ENCODE data around the gene ZNF646.

ZNF646 gene

DNA sequence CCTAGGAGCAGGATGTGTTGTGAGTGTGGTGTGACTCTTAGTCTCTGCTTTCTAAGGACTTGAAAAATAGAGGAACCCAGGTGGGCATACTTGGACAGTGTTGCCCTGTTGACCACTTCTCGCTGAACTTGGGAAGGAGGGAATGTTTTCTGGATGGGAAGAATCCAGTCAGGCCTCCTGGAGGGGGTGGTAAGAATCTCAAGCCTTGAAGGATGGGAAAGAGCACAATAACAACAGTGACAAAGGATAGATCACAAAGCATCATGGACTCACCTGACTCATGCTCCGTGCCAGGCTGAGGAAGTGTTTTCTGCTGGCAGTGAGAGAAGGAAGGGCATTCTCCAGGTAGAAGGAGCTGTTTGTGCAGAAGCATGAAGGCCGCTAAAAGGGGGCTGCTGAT, 51.6 kb downstream of the ZNF646 start:
- H3K4me1 Mint-ChIP-seq: peaks cover 9% of the 10 kb centered on the region
- DNase-seq (ENCODE audit: low spot score in 2 of 2): no peak
- peaks cover 38% of the 10 kb centered on the region for H3K36me3 Mint-ChIP-seq (ENCODE audit: insufficient read depth)
- no peak for ATAC-seq (replicated peaks; ENCODE audit: extremely low read depth, poor library complexity, severe bottlenecking)
- no peak overlapping the region for H3K4me3 Mint-ChIP-seq
- H3K27me3 Mint-ChIP-seq: no peaks in the 10 kb centered on the region
- H3K9me3 Mint-ChIP-seq: no peaks in the 10 kb centered on the region
- H3K27ac Mint-ChIP-seq (ENCODE audit: low read depth): peak overlapping the region; percentile 72

DNA sequence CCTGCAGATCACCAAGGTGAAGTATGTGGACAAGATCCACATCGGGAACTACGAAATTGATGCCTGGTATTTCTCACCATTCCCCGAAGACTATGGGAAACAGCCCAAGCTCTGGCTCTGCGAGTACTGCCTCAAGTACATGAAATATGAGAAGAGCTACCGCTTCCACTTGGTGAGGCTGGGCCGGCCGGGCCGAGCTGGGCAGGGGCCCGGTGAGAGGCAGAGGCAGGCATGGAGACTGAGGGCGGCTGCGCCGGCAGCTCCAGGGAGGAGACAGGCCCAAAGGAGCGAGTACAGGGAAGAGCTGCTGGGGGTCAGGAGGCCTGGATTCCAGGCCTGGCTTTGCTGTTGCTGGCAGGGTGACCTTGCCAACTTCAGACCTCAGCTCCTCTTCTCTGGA, 53.0 kb downstream of the ZNF646 start:
- Mint-ChIP-seq H3K27ac (ENCODE audit: low read depth) (no peak overlapping the region), H3K4me1 (peaks cover 9% of the 10 kb centered on the region), H3K4me3 (no peak overlapping the region), H3K36me3 (ENCODE audit: insufficient read depth) (peaks cover 33% of the 10 kb centered on the region), H3K9me3 (no peaks in the 10 kb centered on the region), H3K27me3 (no peaks in the 10 kb centered on the region)
- DNase-seq (ENCODE audit: low spot score in 2 of 2): no peak
- ATAC-seq (replicated peaks; ENCODE audit: extremely low read depth, poor library complexity, severe bottlenecking): no peak

DNA sequence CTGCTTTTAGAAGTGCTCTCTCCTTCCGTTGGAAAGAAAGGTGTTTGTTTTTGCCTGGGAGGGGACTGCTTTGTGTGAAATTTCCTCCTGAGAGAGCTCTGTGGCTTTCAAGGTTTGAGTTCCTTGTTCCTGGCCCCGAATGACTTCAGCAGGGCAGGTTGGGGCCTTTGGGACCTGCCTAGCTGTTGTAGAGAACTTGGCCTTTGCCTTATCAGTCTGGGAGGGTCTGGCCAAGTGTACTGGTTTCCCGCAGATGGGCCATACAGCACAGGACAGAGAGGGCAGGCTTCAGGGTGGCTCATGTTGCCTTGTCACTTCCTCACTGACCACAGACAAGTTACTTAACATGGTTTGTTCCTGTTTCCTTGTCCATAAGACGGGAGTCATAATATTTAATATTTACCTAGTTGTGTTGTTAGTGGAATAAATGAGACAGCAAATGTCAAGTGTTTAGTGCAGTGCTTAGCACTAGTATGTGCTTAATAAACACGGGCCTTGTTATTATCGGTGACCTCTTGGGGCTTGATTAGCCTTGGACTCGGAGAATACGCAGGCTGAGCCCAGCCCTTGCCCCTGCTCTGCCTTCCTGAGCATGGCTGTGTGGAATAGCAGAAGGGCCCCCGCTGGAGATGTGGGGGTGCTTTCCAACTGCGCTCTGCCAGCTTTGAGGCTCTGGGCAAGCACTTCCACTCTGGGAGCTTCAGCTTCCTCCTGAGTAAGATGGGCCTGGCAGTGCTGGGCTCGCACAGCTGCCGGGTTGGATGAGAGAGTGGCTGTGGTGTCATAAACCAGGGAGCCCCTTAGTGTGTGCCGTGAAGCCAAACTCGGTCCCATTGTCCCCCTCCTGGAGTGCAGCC, 54.7 kb downstream of the ZNF646 start:
- Mint-ChIP-seq H3K9me3 (no peaks in the 10 kb centered on the region), H3K27ac (ENCODE audit: low read depth) (no peak overlapping the region), H3K4me3 (no peak overlapping the region), H3K36me3 (ENCODE audit: insufficient read depth) (peaks cover 23% of the 10 kb centered on the region), H3K27me3 (no peaks in the 10 kb centered on the region), H3K4me1 (peaks cover 9% of the 10 kb centered on the region)
- no peak for DNase-seq (ENCODE audit: low spot score in 2 of 2)
- peak; percentile 57 for ATAC-seq (replicated peaks; ENCODE audit: extremely low read depth, poor library complexity, severe bottlenecking)

DNA sequence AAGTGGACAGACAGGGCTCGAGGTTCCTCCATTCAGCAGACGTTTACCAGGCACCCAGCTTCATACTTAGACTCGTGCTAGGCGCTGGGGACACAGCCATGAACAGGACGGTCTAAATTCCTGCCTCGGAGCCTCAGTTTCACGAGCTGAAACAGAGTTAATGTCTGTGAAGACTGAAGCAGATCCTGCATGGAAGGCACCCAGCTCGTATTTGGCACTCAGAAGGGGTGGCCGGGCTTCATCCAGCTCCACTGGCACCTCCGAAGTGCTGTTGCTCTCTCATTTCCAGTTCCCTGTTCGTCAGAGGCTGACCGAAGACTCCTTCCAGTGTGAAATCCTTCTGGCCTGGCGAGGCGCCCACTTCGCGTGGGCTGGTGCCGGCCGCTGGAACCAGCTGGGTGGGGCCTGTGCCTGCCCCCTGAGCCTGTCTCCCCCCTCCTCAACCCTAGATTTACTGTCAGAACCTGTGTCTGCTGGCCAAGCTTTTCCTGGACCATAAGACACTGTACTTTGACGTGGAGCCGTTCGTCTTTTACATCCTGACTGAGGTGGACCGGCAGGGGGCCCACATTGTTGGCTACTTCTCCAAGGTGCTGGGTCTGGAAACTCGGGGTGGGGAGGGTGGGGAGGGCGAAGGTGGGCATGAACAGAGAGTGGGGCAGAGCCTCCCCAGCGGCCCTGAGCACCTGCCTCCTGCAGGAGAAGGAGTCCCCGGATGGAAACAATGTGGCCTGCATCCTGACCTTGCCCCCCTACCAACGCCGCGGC, 55.5 kb downstream of the ZNF646 start:
- Mint-ChIP-seq H3K9me3 (no peaks in the 10 kb centered on the region), H3K27me3 (no peaks in the 10 kb centered on the region), H3K4me1 (peaks cover 9% of the 10 kb centered on the region), H3K36me3 (ENCODE audit: insufficient read depth) (peaks cover 19% of the 10 kb centered on the region), H3K4me3 (no peak overlapping the region), H3K27ac (ENCODE audit: low read depth) (no peak overlapping the region)
- no peak for DNase-seq (ENCODE audit: low spot score in 2 of 2)
- no peak for ATAC-seq (replicated peaks; ENCODE audit: extremely low read depth, poor library complexity, severe bottlenecking)

DNA sequence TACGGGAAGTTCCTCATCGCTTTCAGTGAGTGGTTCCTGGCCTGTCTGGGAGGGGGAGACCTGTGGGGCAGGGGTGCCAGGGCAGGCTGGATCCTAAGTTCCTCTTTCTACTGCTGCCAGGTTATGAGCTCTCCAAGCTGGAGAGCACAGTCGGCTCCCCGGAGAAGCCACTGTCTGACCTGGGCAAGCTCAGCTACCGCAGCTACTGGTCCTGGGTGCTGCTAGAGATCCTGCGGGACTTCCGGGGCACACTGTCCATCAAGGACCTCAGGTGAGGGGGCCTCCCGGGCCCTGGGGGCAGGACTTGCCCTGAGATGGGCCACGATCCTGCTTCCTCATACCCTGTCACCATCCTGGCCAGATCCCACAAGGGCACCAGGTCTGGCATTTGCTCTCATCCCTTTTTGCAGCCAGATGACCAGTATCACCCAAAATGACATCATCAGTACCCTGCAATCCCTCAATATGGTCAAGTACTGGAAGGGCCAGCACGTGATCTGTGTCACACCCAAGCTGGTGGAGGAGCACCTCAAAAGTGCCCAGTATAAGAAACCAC, 56.2 kb downstream of the ZNF646 start:
- Mint-ChIP-seq H3K27ac (ENCODE audit: low read depth) (no peak overlapping the region), H3K9me3 (no peaks in the 10 kb centered on the region)

DNA sequence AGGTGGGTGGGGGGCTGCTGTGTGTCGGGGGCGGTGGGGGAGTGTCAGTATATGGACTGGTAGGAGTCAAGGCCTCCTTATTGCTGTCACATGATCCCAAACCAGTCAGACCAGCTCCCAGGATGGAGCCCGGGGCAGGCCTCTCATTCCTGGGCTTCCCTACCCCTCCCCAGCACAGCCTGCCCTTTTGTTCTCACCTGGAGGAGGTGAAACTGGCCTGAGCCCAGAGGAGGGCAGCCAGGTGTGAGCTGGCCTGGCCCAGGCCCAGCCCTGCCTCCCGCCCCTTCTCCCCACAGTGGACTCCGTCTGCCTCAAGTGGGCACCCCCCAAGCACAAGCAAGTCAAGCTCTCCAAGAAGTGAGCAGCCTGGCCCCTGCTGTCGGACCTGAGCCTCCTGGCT, 56.7 kb downstream of the ZNF646 start:
- no peaks in the 10 kb centered on the region for H3K27me3 Mint-ChIP-seq
- ATAC-seq (replicated peaks; ENCODE audit: extremely low read depth, poor library complexity, severe bottlenecking): no peak
- peak overlapping the region; percentile 59 for H3K27ac Mint-ChIP-seq (ENCODE audit: low read depth)
- H3K36me3 Mint-ChIP-seq (ENCODE audit: insufficient read depth): peaks cover 19% of the 10 kb centered on the region
- DNase-seq (ENCODE audit: low spot score in 2 of 2): no peak
- peaks cover 5% of the 10 kb centered on the region for H3K4me1 Mint-ChIP-seq
- H3K9me3 Mint-ChIP-seq: no peaks in the 10 kb centered on the region
- no peak overlapping the region for H3K4me3 Mint-ChIP-seq

More for the DNA sequence above, 56.2 kb downstream of the ZNF646 start:
- ATAC-seq (replicated peaks; ENCODE audit: extremely low read depth, poor library complexity, severe bottlenecking) (no peak), DNase-seq (ENCODE audit: low spot score in 2 of 2) (no peak)
- Mint-ChIP-seq H3K4me3 (no peak overlapping the region), H3K36me3 (ENCODE audit: insufficient read depth) (peaks cover 19% of the 10 kb centered on the region), H3K27me3 (no peaks in the 10 kb centered on the region), H3K4me1 (peaks cover 9% of the 10 kb centered on the region)

DNA sequence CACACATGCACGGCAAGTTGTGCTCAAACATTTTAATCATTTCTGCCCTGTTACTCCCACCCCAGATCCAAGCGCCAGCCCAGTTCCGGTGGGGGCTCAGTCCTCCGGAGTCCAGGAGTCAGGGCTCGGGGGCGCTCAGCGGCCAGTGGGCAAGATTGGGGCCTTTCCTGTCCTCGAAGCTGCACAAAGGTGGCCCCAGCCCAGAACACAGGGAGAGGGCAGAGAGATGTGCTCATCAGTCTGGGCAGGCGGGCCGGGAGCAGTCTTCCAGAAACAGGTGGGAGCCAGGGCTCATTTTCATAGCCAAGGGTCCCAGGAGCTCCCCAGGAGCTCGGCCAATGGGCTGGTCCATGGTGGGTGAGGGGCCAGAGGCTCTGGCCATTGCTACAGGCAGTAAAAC, 57.2 kb downstream of the ZNF646 start:
- Mint-ChIP-seq H3K4me1 (no peaks in the 10 kb centered on the region), H3K27ac (ENCODE audit: low read depth) (peak overlapping the region; percentile 59), H3K4me3 (no peak overlapping the region), H3K27me3 (no peaks in the 10 kb centered on the region), H3K9me3 (no peaks in the 10 kb centered on the region), H3K36me3 (ENCODE audit: insufficient read depth) (peaks cover 20% of the 10 kb centered on the region)
- DNase-seq (ENCODE audit: low spot score in 2 of 2) (no peak), ATAC-seq (replicated peaks; ENCODE audit: extremely low read depth, poor library complexity, severe bottlenecking) (no peak)

DNA sequence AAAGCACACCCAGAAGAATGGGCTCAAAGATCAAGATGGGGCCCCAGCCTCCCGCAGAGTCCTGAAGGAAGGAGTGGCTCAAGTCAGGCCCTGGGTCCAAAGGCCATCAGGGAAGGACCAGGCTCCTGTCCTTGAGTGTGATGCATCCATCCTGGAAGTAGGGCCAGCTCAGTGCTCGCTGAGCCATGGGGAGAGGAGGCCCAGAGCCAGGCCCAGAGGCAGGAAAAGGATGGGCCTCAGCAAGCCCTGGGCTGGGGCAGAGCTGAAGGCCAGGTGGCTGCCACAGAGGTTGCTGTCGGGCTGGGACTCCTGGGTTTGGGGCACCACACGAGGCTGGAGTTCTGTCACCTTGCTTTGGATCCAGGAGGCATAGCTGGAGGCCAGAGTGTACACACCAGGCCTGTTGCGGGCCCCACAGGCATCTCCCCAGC, 57.6 kb downstream of the ZNF646 start:
- Mint-ChIP-seq H3K27me3 (no peaks in the 10 kb centered on the region), H3K9me3 (no peaks in the 10 kb centered on the region), H3K36me3 (ENCODE audit: insufficient read depth) (peaks cover 19% of the 10 kb centered on the region), H3K4me1 (no peaks in the 10 kb centered on the region), H3K4me3 (no peak overlapping the region), H3K27ac (ENCODE audit: low read depth) (peak overlapping the region; percentile 59)
- no peak for DNase-seq (ENCODE audit: low spot score in 2 of 2)
- ATAC-seq (replicated peaks; ENCODE audit: extremely low read depth, poor library complexity, severe bottlenecking): no peak

DNA sequence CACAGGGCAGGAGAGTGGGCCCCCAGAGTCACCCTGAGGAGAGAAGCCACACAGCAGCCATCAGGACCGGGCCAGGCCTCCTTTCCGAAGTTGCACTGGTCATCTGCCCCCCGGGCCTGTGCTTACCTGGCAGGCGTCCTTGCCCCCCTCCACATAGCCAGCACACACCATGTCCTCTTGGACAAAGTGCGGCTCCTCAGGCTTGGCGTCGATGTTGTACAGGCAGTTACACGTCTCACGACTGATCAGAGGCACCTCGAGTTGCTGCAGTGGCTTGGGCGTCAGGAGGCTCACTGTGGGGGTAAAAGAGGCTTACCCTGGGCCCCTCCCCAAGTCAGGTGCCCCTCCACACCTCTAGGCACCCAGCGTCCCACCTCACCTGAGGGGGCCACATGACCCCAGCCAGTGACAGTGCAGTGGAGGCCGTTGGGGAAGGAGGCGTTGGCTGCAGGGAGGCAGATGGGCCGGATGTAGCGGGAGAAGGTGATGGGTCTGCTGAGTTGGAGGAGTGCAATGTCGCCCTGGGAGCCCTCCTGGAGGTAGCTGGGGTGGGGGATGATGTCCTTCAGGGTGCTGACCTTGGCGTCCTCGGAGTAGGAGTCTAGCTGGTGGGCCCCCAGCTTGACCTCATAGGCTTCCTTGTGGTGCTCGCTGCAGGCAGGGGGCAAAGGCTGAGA, 58.2 kb downstream of the ZNF646 start:
- no peak overlapping the region for H3K4me3 Mint-ChIP-seq
- ATAC-seq (replicated peaks; ENCODE audit: extremely low read depth, poor library complexity, severe bottlenecking): no peak
- H3K27me3 Mint-ChIP-seq: no peaks in the 10 kb centered on the region
- no peaks in the 10 kb centered on the region for H3K9me3 Mint-ChIP-seq
- no peak for DNase-seq (ENCODE audit: low spot score in 2 of 2)
- H3K27ac Mint-ChIP-seq (ENCODE audit: low read depth): no peak overlapping the region
- H3K36me3 Mint-ChIP-seq (ENCODE audit: insufficient read depth): peaks cover 18% of the 10 kb centered on the region
- no peaks in the 10 kb centered on the region for H3K4me1 Mint-ChIP-seq

DNA sequence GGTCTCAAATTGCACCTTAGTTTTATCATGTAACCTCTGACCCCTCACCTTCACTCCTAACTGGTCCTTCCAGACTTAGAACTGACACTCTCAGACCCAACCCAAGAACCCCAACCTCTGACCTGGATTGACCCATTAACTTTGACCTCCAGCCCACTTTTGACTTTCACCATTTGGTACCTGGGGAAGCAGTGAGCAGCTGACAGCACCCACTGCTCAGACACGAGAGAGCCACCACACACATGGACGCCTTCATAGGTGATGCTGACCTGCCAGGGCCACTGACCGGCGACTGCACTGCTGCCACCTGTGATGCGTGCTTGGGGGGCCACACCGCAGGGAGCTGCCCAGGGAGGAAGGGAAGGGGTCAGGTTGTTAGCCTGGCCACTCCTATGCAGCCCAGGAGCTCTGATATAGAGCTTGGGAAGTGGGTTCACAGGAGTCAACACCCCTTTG, 58.9 kb downstream of the ZNF646 start:
- ATAC-seq (replicated peaks; ENCODE audit: extremely low read depth, poor library complexity, severe bottlenecking) (no peak), DNase-seq (ENCODE audit: low spot score in 2 of 2) (no peak)
- Mint-ChIP-seq H3K27me3 (no peaks in the 10 kb centered on the region), H3K4me3 (no peak overlapping the region), H3K27ac (ENCODE audit: low read depth) (no peak overlapping the region), H3K4me1 (no peaks in the 10 kb centered on the region), H3K36me3 (ENCODE audit: insufficient read depth) (peaks cover 15% of the 10 kb centered on the region), H3K9me3 (no peaks in the 10 kb centered on the region)
